ENCODE results near the gene EWSR1.

EWSR1 gene

GRCh38 chr22:29306835-29307595 is 38.9 kb downstream of the EWSR1 start:
- DNase-seq = peak; percentile 69 to 85

DNA sequence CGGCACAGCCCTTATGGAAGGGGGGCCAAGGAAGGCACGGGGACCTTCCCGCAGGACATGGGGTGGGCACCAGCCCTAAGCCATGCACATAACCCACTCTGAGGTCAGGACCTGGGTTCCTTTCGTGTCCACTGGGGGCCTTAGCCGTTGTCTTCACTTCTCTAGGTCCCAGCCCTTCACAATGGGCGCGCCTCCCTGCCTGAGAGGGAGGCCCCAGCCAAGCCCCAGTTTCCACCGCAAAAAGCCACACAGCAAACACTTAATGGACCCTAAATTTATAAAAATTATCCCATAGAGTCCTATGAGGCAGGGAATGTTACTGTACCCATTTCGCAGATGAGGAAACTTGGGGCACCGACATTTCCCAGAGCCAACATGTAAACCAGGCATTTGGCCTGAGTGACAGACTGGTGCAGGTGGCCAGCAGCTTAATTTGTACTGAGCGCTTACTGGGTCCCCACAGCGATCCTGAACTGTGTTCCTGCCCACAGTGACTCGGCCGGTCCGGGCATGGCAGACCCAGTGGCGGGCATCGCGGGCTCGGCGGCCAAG is 39.6 kb downstream of the EWSR1 start:
- DNase-seq = no peak

- DNase-seq = no peak
Measured at GRCh38 chr22:29308148-29308790, 40.2 kb downstream of the EWSR1 start.

- DNase-seq = no peak
Measured at GRCh38 chr22:29308791-29309262, 40.8 kb downstream of the EWSR1 start.

GRCh38 chr22:29309332-29310064 is 41.4 kb downstream of the EWSR1 start:
- no peak for DNase-seq

DNA sequence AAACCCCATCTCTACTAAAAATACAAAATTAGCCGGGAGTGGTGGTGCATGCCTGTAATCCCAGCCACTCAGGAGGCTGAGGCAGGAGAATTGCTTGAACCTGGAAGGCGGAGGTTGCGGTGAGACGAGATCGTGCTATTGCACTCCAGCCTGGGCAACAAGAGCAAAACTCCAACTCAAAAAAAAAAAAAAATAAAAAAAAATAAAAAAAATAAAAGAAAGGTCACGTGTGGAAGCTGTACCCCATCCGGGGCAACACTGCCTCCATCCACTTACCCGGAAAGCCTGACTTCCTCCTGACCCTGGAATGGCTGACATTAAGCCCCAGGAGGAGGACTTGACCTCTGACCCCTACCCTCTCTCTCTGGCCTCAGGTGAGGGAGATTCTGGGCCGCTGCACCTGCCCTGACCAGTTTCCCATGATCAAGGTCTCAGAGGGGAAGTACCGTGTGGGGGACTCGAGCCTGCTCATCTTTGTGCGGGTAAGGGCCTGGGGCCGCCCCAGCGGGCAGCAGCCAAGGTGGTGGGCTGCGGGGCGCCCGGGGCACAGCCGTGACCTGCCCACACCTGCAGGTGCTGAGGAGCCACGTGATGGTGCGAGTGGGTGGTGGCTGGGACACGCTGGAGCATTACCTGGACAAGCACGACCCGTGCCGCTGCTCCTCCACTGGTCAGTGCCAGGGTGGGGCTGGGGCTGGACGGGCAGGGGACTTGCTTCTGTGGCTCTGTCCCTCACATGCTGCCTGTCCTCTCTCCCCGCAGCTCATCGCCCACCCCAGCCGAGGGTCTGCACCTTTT is 42.2 kb downstream of the EWSR1 start:
- DNase-seq = no peak

- DNase-seq = peak; percentile 90 to 91
Measured at GRCh38 chr22:29310863-29311339, 42.8 kb downstream of the EWSR1 start.

DNA sequence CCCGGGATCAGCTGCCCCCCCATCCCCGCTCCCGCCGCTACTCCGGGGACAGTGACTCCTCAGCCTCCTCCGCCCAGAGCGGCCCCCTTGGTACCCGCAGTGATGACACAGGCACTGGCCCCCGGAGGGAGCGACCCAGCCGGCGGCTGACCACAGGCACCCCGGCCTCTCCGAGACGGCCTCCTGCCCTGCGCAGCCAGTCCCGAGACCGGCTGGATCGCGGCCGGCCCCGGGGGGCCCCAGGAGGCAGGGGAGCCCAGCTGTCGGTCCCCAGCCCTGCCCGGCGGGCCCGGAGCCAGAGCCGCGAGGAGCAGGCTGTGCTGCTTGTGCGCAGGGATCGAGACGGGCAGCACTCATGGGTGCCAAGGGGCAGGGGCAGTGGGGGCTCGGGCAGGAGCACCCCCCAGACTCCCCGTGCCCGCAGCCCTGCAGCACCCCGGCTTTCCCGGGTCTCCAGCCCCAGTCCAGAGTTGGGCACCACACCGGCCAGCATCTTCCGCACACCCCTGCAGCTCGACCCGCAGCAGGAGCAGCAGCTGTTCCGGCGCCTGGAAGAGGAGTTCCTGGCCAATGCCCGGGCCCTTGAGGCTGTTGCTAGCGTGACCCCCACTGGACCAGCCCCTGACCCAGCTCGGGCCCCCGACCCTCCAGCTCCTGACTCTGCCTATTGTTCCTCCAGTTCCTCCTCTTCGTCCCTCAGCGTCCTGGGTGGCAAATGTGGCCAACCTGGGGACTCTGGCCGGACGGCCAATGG is 43.6 kb downstream of the EWSR1 start:
- DNase-seq = peak in 1 of 2 experiments; percentile 42

GRCh38 chr22:29312218-29313125 is 44.4 kb downstream of the EWSR1 start:
- DNase-seq = no peak

DNA sequence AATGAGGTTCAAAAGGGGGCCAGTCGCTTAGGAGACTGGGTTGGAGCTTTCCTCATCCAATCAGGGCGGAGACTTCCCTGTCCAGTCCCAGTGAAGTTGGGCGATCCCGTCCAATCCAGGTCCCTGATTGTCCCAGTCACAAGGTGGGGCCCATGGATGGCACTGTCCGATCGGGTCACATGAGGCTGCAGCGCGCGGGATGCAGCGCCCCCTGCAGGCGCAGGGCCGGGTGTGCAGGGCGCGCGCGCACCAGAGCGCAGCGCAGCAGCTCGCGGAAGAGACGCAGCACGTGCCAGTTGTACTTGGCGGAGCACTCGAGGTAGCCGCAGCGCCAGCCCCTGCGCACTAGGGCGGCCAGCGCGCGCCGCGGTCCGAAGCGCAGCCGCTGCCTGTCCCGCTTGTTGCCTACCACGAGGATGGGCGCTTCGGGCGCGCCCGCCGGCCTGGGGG is 45.1 kb downstream of the EWSR1 start:
- no peak for DNase-seq

DNA sequence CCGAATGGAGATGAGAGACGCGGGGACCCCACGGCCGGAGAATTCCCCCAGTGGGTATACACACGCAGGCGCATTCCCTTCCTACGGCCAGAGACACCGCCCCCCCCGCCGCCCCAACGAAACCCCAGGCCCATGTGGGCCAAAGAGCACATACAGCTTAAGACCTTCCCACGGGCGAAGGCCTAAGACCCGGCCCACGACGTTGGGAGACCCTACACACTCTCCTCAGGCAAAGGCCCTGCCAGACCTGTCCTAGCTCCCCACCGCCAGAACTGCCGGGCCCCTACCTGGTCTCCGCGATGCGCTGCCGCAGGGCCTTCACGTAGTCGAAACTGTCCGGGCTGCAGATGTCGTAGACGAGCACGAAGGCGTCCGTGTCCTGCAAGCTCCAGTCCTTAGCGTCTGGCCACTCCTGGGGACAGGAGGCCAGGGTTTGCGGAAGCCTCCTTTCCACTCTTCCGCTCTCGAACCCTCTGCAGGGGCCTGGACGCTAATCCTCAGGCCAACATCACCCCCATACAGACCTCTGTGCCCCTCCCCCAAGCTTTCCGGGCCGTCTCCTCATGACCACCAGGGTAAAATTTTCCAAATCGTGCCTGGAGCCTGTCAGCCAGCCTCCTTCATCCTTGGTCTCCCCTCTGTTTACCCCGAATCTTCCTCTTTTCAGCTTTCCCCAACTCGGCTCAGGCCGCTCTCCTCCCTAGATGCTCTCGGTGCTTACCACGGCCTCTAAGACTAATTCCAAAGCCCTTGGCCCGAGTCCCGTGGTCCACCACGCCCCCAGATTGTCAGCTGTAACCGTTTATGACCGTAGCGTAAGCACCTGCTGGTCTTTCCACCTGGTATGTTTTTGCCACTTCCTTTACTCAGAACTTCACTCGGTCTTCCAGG is 45.8 kb downstream of the EWSR1 start:
- DNase-seq = no peak

- DNase-seq = no peak
Measured at GRCh38 chr22:29314537-29315285, 46.6 kb downstream of the EWSR1 start.

DNA sequence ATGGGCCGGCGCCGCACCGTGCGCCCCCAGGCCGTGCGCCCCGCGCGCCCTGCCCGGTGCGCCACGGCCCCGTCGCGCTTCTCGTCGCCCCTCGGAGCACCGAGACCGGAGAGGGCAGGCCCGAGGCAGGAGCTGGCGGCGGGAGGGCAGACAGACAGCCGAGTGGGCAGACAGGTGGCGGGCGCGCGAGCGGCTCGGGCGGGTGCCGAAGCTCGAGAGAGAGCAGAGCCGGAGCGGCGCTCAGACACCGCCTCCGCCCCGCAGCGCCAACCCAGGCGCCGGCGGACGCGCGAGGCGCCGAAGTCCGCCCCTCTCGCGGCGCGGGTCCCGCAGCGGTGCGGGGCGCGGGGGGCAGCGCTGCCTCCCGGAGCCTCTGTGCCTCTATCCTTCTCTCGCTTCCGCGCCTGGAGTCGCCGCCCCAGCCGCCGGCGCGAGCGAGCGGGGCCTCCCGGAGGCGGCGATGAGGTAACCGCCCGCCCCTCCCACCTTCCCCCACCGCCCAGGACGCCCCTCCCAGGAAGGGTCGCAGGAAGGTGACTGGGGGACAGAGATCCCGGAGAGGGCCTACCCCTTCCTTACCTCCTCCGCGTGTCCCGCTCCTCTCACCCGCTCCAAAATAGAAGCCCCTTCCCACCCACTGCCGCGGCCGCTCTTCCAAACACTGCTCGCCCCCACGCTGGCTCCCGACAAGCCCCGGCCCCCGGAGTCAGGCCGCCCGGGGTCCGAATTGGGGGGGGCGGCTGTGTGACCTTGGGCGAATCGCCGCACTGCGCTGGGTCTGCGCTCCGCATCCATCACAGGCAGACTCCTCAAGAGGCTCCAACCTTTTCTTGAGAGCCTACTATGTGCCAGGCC is 47.4 kb downstream of the EWSR1 start, which contains the start of gene RASL10A:
RASL10A (minus strand) TSS at position 412 of the 855 bp plus-strand sequence. CDS start 451 bp downstream, outside the sequence.
- DNase-seq = no peak

DNA sequence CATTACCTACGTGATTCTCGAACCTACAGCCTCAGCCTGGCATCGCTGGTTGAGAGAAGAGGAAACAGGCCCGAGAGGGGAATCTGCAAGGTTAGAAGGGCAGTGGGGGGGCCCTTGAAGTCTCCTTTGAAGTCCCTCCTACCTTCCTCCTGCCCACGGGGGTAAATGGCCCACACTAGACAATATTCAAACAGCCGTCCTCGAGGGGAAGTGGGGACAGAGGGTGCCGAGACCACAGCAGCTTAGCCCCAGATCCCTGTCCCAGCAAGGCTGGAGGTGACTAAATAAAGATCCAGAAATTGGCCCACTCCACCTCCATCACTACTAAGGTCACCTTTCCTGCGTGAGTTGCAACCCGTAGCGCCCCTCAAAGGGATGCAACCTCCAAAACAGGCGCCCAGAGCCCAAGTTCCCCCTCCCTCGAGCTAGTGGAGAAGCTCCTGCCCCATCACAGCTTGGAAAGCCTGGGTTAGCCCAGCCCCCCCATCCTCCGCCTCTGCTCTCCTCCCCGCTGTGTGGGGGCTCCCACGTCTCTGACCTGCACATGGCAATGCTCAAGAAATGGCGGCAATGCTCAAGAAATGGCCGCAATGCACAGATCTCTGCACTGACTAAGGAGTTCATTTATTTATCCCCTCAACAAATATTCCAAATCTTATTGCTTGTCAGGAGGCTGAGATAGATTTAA is 48.2 kb downstream of the EWSR1 start:
- no peak for DNase-seq

- no peak for DNase-seq
Measured at GRCh38 chr22:29317827-29318454, 49.9 kb downstream of the EWSR1 start.

- no peak for DNase-seq
Measured at GRCh38 chr22:29319072-29319471, 51.0 kb downstream of the EWSR1 start.
